Tongue (tissue), 2 donors: Measurements from ENCODE around the gene IZUMO4. TPM values are rescaled to one million over a fixed set of nuclear protein-coding genes. Genes with fewer than 3 reads are reported as not detected.
"Not testable (repeated sequence)": the region's sequence is repeated elsewhere in the genome, so short reads cannot be mapped to it uniquely, and the experiment has no call there.

Source experiments
- DNase-seq: peaks from one replicate; pipeline ENCODE4 v3.0.0-alpha.2; 2015
- total RNA-seq: library from RNA; depleted of rRNA; stranded (reverse); fragments of >200 nt; gene quantifications from one replicate; pipeline ENCODE4 v1.2.3, GENCODE V29; 2014

IZUMO4 gene
- total RNA-seq, 1 donor from 2014 or later = 3.1 TPM

GRCh38 chr19:2123682-2124387, 27.1 kb downstream of the IZUMO4 start:
- peak; percentile 37 for DNase-seq

DNA sequence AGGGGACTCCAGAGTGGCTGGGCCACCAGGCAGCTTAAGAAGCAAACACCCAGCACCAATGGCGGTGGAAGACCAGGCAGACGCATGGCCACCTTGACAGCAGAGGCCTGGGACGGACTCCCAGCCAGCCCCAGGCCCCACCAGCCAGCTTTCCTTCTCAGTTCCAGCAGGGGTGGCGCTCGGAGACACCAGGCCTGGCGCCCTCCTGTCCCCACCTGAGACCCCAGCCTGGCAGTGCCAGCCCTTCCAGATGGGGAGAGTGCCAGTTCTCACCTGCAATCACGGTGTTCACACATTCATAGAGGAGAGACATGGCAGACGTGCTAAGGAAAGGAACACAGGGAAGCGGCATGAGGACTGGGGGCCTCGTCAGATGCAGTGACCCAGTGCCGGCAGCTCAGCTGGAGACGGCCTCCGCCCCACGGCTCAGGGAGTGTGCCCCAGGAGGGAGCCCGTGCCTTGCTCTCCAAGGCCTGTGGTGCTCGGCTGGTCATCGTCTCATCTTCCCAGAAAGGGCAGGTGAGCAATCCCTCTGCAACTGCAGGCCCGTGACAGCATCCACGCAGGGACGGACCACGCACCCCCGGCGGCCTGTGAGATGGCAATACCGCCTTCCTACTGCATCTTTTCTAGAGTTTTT, 30.3 kb downstream of the IZUMO4 start:
- DNase-seq = no peak

- DNase-seq = no peak
Observed at GRCh38 chr19:2127758-2128157, 31.0 kb downstream of the IZUMO4 start.

DNA sequence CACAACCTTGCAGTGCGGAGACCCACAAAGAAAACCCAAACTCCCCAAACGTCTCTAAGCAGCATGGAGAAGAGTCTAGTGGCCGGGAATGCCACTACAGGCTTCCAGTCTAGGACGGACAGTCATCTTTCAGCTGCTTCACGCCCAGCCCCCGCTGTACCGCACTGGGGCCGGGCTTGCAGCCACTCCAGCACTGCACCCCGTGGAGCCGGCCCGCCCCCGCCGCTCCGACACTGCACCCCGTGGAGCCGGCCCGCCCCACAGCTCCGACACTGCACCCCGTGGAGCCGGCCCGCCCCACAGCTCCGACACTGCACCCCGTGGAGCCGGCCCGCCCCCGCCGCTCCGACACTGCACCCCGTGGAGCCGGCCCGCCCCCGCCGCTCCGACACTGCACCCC, 31.5 kb downstream of the IZUMO4 start:
- DNase-seq = not testable (repeated sequence)

- DNase-seq = no peak
Observed at GRCh38 chr19:2129022-2129421, 32.3 kb downstream of the IZUMO4 start.

DNA sequence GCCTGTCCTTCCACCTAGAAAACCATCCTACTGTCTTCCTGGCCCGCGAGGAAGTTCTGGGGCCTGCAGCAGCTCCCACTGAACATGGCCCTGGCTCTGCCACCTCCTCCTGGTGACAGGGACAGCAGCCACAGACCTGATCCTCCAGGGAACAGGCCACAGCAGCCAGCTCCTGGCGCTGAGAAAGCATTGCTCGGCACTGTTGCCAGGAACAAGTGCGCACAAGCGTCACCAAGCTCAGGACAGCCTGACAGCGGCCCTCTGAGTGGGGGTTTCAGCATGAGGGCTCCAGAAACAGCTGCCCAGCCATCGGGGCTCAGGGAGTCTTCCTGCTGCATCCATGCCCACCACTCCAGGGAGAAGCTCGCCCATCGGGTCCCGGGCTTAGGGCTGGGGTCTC, 32.8 kb downstream of the IZUMO4 start:
- DNase-seq = no peak

- no peak for DNase-seq
Observed at GRCh38 chr19:2129892-2130770, 33.4 kb downstream of the IZUMO4 start.

DNA sequence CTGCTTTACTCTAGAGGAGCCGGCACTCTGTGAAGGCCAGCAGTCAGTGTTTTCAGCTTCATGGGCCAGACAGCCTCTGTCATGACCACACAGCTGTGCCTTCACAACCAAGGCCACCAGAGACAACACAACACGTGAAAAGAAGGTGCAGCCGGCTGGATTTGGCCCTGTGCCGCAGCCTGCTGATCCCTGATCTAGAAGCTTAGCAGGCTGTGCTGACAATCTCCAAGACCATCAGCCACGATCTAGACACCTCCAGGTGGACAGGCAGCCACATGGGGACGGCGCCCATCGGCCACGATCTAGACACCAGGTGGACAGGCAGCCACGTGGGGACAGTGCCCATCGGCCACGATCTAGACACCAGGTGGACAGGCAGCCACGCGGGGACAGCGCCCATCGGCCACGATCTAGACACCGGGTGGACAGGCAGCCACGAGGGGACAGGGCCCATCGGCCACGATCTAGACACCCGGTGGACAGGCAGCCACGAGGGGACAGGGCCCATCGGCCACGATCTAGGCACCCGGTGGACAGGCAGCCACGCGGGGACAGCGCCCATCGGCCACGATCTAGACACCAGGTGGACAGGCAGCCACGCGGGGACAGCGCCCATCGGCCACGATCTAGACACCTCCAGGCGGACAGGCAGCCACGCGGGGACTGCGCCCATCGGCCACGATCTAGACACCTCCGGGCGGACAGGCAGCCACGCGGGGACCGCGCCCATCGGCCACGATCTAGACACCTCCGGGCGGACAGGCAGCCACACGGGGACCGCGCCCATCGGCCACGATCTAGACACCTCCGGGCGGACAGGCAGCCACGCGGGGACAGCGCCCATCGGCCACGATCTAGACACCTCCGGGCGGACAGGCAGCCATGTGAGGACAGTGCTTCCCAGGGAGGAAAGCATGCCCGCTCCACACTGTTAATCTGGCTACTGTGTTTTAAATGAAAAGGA, 34.6 kb downstream of the IZUMO4 start:
- DNase-seq = not testable (repeated sequence)

DNA sequence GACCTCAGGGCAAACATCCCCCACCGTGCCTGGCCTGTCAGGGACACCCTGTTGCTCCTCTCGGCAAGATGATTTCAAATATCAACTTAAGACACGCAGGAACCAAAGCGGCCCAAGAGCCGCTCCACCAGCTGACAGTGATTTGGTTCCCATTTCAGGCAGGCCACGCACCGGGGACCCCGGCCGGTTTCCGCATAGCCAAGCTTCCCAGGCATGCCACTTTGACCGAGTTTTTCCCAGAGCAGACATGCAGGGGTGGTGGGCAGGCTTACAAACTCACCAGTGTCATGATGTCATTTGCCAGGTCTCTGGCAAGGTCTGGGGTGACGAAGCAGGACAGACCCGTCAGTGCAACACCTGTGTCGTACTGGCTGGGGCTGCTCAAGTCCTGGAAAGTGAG, 35.5 kb downstream of the IZUMO4 start:
- DNase-seq = no peak

DNA sequence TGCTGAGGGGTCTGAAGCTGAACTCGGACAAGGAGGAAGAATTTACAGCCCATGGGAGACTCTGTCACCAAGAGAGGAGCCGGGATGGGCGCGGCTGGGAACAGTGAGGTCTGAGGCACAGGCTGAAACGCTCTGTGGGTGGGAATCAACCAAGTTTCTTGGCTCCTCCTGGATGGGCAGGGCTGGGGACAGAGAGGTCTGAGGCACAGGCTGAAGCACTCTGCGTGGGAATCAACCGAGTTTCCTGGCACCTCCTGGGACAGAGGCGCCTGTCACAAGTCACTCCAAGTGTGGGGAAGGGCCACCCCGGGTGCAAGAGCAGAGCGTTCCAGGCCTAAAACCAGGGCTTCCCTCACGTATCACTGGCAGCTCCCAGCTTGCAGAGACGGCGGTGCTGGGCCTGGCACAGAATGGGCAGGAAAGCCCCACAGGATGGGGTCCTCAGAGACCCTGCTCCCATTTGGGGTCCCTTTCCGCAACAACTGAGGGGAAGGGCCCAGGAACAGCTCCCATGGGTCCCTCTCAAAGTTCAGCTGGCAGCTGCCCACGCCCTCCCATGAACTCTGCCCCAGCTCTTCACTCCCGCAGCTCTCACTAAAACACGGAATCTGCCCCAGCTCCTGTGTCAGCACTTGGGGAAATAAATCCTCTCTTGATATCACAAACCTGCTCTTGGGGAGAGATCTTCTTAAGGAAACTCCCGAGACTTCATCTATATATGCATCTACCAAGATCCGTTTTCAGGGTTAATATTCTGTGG, 36.2 kb downstream of the IZUMO4 start:
- DNase-seq = no peak

DNA sequence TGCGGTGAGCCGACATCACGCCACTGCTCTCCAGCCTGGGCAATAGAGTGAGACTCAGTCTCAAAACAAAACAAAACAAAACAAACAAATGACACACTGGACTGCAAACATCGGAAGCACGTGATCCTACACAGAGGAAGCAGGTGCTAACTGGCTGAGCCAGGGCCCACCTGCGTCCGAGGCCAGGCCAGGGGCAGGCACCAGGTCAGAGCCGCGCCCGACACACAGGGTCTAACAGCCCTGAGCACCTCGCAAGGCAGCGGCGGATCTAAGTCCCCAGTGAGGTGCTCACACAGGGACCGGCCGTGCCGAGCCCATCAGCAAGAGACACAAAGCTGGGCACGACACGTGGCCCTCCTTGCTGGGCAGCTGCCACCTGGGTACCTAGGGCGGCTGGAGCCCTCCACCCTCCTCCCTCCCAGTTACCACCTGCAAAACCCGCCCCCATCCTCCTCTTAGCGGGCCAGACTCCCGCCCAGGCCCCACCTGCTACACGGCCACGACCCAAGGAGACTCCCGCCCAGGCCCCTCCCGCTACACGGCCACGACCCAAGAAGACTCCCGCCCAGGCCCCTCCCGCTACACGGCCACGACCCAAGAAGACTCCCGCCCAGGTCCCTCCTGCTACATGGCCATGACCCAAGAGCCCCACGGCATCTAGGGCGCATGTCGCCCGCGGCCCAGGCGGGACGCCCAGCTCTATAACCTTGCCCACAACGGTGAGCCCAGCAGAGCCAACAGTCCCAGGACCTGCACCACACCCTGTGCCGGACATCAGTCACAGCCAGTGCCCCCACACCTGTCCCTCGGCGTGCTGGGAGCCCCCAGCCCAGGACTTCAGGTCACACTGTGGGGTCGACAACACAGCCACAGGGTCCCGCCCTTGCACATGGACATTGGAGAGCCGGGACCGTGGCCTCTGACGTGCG, 39.0 kb downstream of the IZUMO4 start:
- no peak for DNase-seq

- no peak for DNase-seq
Observed at GRCh38 chr19:2136796-2137195, 40.1 kb downstream of the IZUMO4 start.

GRCh38 chr19:2138061-2138728, 41.5 kb downstream of the IZUMO4 start:
- DNase-seq = peak; percentile 30

- DNase-seq = peak; percentile 74
Observed at GRCh38 chr19:2139385-2140137, 42.8 kb downstream of the IZUMO4 start.

GRCh38 chr19:2140138-2140569, 43.4 kb downstream of the IZUMO4 start:
- DNase-seq = peak; percentile 58

DNA sequence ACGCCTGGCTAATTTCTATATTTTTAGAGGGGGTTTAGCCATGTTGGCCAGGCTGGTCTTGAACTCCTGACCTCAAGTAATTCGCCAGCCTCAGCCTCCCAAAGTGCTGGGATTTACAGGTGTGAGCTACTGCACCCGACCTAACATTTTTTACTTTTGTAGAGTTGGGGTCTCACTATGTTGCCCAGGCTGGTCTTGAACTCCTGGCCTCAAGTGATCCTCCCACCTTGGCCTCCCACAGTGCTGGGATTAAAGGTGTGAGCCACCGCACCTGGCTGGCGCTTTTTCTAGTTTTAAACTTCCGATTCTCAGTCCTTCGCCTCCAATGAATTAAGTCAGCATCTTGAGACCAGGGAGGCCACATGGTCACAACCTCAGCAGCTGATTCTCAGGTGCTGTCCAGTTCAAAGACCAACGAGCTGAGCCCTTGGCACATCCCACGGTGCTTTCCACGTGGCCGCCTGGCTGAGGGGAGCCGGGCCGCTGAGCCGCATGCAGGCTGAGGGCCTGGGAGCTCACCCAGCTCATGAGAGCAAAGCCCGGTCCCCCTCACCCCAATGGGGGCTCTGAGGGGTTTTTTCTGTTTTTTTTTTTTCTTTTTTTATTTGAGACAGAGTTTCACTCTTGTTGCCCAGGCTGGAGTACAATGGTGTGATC, 45.6 kb downstream of the IZUMO4 start:
- no peak for DNase-seq

DNA sequence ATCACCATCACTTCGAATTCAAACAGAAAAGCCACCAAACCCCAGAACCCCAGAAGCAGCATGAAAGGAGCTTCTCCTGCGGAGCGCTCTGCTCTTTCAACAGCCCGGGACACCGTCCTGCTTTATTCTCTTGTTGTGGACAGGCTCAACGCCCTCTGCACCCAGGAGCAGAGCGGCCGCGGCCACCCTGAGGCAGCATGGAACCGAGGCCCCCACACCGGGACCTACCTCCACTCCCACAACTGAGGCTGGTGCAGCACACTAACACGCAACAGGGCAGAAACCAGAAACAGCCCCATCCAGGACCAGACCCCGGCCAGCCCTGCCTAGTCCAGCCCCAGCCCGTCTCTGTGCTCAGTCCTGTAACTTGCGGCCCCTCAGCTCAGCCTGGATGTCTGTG, 47.5 kb downstream of the IZUMO4 start:
- no peak for DNase-seq

DNA sequence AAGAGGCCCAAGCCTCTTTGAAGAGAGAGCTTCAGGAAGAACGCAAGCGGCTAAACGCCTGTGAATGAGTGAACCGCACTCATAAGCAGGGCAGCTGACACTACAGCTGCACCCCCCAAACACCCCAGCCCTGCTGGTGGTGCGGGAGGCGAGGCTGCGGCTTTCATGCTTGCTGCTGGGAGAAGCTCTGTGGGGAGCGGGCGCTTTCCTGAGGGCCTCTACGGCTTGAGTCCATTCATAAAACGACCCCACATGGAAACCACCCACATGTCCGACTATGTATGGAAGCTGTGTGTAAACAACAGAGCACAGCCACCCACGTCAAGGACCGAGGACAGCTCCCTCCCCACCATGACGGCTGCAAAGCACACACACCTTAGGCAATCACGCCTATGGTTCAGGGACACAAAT, 49.1 kb downstream of the IZUMO4 start:
- DNase-seq = peak; percentile 22
